ENCODE measurements around the gene ARVCF.

Gene ARVCF

DNA sequence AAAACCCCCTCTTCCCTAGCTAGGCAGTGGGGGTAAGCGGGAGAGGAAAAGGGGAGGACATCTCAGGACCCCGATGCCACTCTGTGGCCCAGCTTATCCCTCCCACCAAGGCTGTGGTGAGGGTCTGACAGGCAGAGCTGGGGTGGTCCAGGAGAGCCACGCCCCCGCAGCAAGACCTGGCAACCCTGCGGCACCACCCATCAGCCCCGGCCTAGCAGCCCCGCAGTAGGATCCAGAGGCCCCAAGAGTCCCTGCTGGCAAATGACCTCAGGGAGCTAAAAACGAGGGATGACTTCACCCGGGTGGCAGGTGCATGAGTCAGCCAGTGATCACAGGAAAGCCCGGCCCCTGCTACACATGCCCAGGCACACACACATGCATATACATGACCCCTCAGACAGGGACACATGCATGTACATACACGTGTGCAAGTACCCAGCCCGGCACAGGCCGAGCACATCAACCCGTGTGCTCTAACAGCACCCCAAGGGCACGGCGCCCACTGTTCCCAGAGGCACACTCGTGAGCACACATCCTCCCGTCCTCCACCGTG lies 32.3 kb downstream of the ARVCF start:
- no peak for DNase-seq

- DNase-seq, result no peak
Observed at GRCh38 chr22:19983741-19984140, 32.9 kb downstream of the ARVCF start.

- DNase-seq, result no peak
Observed at GRCh38 chr22:19982991-19983578, 33.5 kb downstream of the ARVCF start.

DNA sequence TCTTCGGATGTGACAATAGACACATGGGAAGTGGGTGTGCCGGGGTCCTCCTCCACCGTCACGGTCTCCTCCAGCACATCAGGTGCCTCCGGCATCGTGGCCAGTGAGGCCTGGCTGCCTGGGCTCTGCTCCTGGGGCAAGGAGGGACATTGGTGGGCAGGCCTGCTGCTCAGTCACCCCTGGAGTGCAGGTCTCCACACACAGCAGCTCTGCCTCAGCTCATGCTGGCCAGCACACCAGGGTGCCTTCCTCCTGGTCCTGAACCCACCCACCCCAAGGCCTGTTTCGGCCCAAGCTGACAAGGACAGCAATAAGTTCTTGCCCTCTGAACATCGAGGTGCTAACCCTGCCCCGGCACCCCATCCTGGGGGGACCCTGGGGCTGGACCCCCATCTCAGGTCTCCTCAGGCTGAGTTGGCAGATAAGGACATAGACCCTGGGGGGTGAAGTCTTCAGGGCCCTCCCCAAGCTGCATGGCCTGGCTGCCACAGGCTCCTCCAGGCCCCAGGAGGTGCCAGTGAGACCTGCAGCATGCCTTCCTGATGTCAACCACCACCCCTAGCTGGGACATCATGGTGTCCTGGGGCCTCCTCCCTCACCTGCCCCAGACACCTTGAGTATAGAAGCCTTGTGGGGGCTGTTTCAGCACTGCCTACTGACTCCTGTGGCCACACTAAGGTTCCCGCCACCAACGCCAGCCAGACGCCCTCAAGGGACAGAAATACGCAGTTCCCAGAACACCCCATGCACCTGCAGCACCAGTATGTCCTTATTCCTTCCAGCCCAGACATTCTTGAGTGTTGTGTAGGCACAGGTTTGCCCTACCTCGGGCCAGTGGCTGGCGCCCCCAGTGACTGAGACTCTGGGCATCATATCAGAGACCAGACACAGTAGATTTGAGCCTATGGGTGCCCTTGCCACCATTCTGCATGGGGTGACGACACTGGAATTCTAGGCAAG lies 34.4 kb downstream of the ARVCF start:
- no peak for DNase-seq

DNA sequence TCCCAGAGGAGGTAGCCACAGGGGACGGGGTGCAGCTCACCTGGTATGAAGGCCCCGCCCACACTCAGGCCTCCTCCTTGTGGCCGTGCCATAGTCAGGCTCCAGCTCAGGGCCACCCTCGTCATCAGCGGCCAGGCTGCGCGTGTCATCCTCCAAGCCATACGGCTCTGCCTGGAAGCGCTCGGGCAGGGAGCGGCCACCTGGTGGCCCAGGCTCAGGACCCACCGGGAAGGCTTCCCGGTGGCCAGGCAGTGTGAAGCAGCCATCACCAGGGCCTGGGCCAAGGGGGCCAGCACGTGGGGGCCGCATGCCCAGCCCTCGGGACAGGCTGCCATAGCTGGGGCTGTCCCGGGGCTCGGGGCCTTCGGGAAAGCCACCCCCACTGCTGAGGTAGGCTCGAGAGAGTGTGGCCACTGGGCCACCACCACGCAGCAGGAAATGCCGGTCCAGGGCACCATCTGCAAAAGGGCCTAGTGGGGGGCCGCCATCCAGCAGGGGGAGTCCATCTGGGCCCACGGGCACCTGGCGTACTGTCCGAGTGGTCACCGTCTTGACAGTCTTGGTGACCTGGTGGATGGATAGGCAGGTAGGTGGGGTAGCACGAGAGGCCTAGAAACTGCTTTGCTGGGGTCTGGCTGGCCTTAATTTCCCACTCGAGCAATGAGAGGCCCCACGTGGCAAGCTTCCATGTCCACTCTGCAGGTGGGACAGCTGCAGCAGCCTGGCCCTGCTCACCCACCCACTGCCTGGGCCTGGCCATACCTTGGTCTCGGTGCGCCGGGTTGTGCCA lies 35.3 kb downstream of the ARVCF start:
- DNase-seq, result no peak

DNA sequence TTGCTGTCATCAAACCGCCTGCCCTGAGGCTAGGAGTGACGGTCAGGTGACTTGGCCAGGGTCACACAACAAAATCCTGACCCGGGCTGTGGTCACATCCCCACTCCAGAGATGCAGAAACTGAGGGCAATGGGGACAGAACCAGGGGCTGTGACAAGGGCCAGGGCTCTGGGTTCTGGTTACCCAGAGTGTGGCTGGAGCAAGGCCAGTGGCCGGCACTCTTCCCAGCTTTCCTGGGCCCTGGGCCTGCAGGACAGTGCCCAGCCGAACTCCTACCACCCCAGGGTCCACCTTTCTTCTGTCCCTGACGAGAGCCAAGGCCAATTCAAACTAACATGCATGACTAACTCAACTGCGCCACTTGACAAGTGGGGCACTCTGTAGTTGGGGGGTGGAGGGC lies 35.9 kb downstream of the ARVCF start:
- DNase-seq, result no peak

- DNase-seq, result no peak
Observed at GRCh38 chr22:19979712-19980493, 36.7 kb downstream of the ARVCF start.

- no peak for DNase-seq
Observed at GRCh38 chr22:19978748-19979147, 37.9 kb downstream of the ARVCF start.

DNA sequence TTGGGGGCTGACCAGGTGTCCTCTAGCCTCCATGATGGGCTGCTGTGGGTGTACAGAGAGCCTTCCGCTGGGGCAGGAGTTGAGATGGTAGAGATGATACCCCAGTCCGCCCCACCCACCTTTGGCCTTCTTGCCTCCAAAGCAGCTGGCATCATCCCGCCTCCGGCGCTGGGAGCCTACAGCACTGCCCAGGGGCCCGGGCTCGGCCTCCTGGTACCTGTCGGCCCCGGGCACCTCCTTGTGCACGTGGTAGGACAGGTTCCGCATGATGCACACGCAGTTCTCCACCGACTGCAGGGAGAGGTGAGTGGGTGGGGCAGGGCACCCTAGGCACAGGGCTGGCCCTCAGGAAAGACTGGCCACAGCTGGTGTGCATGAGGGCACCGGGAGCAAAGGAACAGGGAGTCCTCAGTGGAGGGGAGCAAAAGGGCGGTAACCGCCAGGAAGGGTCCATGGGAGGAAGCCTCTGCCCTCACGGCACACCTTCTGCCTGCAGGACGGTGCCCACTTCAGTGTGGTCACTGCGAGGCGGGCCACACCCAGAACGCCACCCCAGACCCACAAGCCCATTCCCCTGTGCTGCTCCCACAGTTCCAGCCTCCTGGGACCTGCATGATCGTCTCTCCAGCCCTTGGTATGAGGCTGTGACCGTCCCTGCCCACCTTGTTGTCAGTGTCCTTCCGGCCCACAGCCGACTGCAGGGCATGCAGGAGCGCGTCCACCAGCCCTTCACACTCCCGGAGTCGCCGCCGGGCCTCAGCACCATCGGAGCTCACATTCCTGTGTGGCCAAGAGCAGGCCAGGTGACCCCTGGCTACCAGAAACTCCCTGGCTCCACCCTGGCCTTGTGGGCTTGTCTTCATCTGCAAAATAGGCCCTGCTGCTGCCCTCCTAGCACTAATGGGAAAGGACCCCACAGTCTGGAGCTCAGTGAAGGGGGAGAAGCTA lies 39.1 kb downstream of the ARVCF start:
- no peak for DNase-seq

GRCh38 chr22:19976671-19977070 lies 40.0 kb downstream of the ARVCF start:
- DNase-seq, result no peak

DNA sequence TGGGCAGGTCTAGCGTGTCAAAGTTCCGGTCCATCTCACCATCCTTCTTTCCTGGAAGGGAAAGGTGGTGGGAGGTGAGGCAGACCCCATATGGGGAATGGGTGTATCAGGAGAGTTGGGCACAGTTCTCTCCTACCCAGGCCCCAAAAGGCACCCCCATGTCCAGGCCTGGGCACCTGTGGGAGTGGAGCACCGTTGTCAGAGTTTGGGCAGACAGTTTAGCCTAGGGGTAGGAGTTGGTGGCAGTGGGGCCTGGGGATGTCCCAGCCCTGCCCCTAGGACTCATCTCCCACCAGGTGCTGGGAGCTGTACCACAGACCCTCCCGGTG lies 41.0 kb downstream of the ARVCF start:
- DNase-seq, result no peak

GRCh38 chr22:19974935-19975706 lies 41.5 kb downstream of the ARVCF start:
- DNase-seq, result no peak

- DNase-seq, result peak; percentile 90
Observed at GRCh38 chr22:19974268-19974861, 42.3 kb downstream of the ARVCF start.

- DNase-seq, result no peak
Observed at GRCh38 chr22:19973551-19974267, 42.9 kb downstream of the ARVCF start.

DNA sequence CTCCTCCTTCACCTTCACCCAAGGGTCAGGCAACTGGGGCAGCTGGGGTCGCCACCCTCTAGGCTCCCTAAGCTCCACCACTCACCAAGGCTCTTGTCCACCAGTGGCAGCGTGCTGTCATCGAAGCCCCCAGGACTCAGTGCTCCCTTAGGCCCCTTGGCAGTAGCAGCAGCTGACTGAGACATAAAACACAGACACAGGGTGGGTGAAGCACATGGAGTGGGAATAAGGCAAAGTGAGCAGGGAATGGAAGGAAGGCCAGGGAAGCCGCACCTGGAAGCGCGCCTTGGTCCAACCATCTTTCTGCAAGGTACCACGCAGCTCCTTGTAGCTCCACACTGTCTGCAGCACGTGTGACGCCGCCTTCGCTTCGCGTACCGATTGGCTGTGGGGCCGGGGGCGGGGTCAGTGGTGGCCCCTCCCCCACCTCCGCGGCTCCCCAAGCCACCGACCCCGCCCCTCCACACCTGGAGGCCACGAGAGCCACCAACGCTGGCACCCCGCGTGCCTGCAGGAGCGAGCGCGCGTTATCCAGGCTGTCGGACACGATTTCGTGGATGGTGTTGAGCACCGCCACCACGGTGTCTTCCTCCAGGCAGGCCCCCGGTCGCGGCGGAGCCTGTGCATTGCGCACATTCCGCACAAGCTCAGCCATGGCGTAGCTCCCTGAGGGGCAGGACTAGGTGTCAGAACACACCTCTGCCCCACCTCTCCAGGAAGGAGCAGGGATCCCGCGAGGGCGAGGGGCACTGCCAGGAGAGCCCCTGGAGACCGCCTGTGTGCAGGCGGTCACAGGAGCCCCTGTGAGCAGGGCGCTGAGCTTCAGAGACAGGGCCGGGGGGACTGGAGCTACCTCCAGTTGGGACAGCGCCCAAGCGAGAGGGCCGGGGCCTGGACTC lies 43.7 kb downstream of the ARVCF start:
- DNase-seq, result no peak

DNA sequence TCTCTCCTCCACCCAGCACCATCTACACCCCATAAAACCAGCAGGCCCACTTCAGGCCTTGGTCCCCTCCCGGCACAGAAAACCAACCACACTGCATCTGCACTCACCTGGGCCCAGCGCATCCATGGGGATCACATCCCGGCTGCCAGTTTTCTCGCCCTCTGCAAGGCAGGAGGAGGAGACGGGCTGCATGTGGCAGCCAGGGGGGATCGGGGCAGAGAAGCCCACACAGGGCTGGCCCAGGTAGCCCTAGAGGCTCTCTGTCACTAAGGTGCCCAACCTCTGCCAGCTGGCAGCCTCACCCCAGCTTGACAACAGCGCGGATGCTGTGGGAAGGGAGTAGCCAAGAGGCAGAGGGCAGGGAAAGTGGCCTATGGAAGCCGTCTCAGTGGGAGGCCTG lies 44.4 kb downstream of the ARVCF start:
- DNase-seq, result no peak

- DNase-seq, result no peak
Observed at GRCh38 chr22:19971276-19972124, 45.1 kb downstream of the ARVCF start.
